IMR-90 (cell line): ENCODE results near the gene HDGF.

ENCODE experiments used
- CEBPB ChIP-seq: IDR thresholded peaks from 2 replicates; pipeline ENCODE4 v1.6.1; 2012; ENCODE audit warnings: low read depth, low read length, improper control_type of control experiment
- MAFK ChIP-seq: IDR thresholded peaks from 2 replicates; pipeline ENCODE4 v1.6.1; 2012; ENCODE audit warnings: low read depth, low read length, improper control_type of control experiment
- MAZ ChIP-seq: IDR thresholded peaks from 2 replicates; pipeline ENCODE4 v1.6.1; 2012; ENCODE audit warnings: low read depth, mild to moderate bottlenecking, low read length, improper control_type of control experiment, moderate library complexity, borderline replicate concordance
- MXI1 ChIP-seq: IDR thresholded peaks from 2 replicates; pipeline ENCODE4 v1.6.1; 2012; ENCODE audit warnings: low read depth, mild to moderate bottlenecking, low read length, moderate library complexity, borderline replicate concordance
- NFE2L2 ChIP-seq: fragments of 150-350 bp; IDR thresholded peaks from 2 replicates; pipeline ENCODE4 v1.6.1; 2016; ENCODE audit warnings: low read depth, mild to moderate bottlenecking, low read length
- POLR2A ChIP-seq: IDR thresholded peaks from 2 replicates; pipeline ENCODE4 v1.6.1; 2012; ENCODE audit warnings: mild to moderate bottlenecking, low read depth, low read length
- SMC3 ChIP-seq: fragments of 150-350 bp; IDR thresholded peaks from 2 replicates; pipeline ENCODE4 v1.6.1; 2016; ENCODE audit warnings: low read depth, mild to moderate bottlenecking, antibody characterized with exemption, low read length, moderate library complexity
- TF ChIP-seq, protein P1 (sequence below): conservative IDR thresholded peaks from 2 replicates; pipeline ENCODE4 v1.5.1; 2012; ENCODE audit warnings: mild to moderate bottlenecking, low read depth, low read length, improper control_type of control experiment

DNA sequence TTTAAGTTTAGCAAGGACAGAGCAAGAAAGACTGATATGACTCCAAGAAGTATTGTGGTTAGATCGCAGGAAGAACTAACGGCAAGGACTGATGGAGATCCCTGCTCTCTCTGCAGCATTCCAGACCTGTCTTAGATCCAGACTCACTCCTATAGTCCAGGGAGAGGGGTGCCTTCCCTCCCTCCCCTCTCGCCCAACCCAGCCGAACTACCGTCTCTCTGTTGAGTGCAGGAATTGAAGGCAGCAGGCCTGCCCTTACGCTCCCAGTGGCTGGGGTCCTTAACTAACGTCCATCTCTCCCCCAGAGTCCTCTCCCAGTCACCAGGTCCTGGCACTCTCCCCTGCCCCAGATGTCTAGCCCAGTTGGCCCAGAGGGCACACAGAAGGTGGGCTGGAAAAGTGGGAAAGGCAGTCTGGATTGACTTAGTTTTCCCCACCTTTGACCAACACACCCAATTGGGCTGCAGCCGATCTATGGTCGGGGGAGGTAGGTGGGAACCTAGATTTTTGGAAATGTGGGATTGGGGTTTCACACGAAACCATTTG, 47.2 kb downstream of the HDGF start:
- TF ChIP-seq POLR2A, result no peak
- no peak for TF ChIP-seq MAZ
- TF ChIP-seq, protein P1, sequence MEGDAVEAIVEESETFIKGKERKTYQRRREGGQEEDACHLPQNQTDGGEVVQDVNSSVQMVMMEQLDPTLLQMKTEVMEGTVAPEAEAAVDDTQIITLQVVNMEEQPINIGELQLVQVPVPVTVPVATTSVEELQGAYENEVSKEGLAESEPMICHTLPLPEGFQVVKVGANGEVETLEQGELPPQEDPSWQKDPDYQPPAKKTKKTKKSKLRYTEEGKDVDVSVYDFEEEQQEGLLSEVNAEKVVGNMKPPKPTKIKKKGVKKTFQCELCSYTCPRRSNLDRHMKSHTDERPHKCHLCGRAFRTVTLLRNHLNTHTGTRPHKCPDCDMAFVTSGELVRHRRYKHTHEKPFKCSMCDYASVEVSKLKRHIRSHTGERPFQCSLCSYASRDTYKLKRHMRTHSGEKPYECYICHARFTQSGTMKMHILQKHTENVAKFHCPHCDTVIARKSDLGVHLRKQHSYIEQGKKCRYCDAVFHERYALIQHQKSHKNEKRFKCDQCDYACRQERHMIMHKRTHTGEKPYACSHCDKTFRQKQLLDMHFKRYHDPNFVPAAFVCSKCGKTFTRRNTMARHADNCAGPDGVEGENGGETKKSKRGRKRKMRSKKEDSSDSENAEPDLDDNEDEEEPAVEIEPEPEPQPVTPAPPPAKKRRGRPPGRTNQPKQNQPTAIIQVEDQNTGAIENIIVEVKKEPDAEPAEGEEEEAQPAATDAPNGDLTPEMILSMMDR, result no peak
- TF ChIP-seq NFE2L2, result no peak
- no peak for TF ChIP-seq SMC3
- no peak for TF ChIP-seq CEBPB
- TF ChIP-seq MAFK, result no peak
- no peak for TF ChIP-seq MXI1
